Gastrocnemius medialis (tissue), 4 donors: ENCODE measurements around the gene FOXC2. TPM values are rescaled to one million over a fixed set of nuclear protein-coding genes. Genes with fewer than 3 reads are reported as not detected.

ENCODE experiments used
- ATAC-seq, 2 donors: fragments of 150-250 bp; one replicate each; pipeline ENCODE4 v1.9.1; 2016
- DNase-seq, 2 donors: peaks; one replicate each; pipeline ENCODE4 v3.0.0-alpha.2; 2019
- H3K27ac ChIP-seq, 4 donors: fragments of 200-600 bp; sonication (generic); 1 replicate in 1 of 4; 2 replicates in 3 of 4; pipeline ENCODE4 v1.5.1; 2016 to 2018; ENCODE audit warnings: mild to moderate bottlenecking in 2 of 4, moderate library complexity in 1 of 4
- H3K27me3 ChIP-seq, 3 donors: fragments of 200-600 bp; sonication (generic) in 2 of 3; 1 replicate in 1 of 3; 2 replicates in 2 of 3; pipeline versions ENCODE4 v1.5.1 to v1.6.0; 2016 to 2019; ENCODE audit warnings: mild to moderate bottlenecking in 1 of 3, moderate library complexity in 1 of 3
- H3K36me3 ChIP-seq, 2 donors: fragments of 200-600 bp; sonication (generic) in 1 of 2; one replicate each; pipeline ENCODE4 v1.5.1; 2017 to 2018
- H3K4me1 ChIP-seq, 2 donors: fragments of 200-600 bp; sonication (generic) in 1 of 2; one replicate each; pipeline ENCODE4 v1.5.1; 2016 to 2017; ENCODE audit warnings: mild to moderate bottlenecking in 2 of 2
- H3K4me3 ChIP-seq, 4 donors: fragments of 200-600 bp; sonication (generic) in 3 of 4; 1 replicate in 1 of 4; 2 replicates in 3 of 4; pipeline ENCODE4 v1.5.1; 2016 to 2019; ENCODE audit warnings: mild to moderate bottlenecking in 2 of 4
- H3K9me3 ChIP-seq, 3 donors: fragments of 200-600 bp; sonication (generic) in 2 of 3; 1 replicate in 1 of 3; 2 replicates in 2 of 3; pipeline ENCODE4 v1.5.1; 2016 to 2019
- CTCF ChIP-seq, 5 experiments: fragments of 450-650 bp in 3 of 5; fragments of 200-600 bp in 2 of 5; sonication (generic) in 2 of 5; IDR thresholded peaks in 4 of 5; conservative IDR thresholded peaks in 1 of 5; 1 replicate in 4 of 5; 2 replicates in 1 of 5; pipeline ENCODE4 v1.5.1; 2016 to 2019; ENCODE audit warnings: antibody characterized with exemption in 5 of 5, mild to moderate bottlenecking in 3 of 5, moderate library complexity in 3 of 5
- POLR2A ChIP-seq, 2 donors: fragments of 450-650 bp; IDR thresholded peaks; one replicate each; pipeline ENCODE4 v1.6.1; 2017; ENCODE audit warnings: antibody characterized with exemption in 2 of 2, mild to moderate bottlenecking in 2 of 2, moderate library complexity in 2 of 2
- in situ Hi-C, 4 donors: fragments of 200-750 bp; cut with MboI; loops; one replicate each; pipeline versions ENCODE4 v1.15.0 to v1.8.0; 2017; ENCODE audit warnings: low sequenced_read_pairs in 4 of 4
- intact Hi-C: fragments of 100-400 bp; cut with DNase I; formaldehyde crosslinking; loops from one replicate; pipeline ENCODE4 v1.15.1; 2023; ENCODE audit warnings: low total_unique reads
- total RNA-seq, 4 donors: library from RNA; depleted of rRNA; stranded (reverse); fragments of >200 nt; gene quantifications; one replicate each; pipeline versions ENCODE4 v1.1.0 to v1.2.3, GENCODE V29; 2016

The FOXC2 gene
- total RNA-seq, 4 donors from 2014 or later = 0.17 to 1.0 (median 0.29) TPM

DNA sequence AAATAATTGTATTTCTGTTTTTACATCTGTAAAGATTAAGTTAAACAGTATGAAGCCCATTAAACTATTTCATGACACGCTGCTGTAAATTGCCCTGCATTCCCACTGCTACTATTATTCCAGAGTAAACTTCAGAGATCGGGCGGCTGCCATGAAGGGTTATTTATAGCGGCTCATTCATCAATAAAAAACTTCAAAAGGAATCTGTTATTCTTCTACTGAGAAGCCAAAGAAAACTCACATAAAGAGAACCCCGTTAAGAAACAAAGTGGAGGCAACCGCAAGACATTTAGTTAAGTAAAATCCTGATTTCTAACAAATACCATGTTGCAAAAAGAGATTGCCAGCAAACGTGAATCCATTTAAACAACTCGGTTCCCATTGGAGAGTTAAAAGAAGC lies 28.1 kb downstream of the FOXC2 start:
- H3K4me3 ChIP-seq = no peak overlapping the region
- intact Hi-C loops = no loop called here
- H3K4me1 ChIP-seq = peaks cover 0 to 4% of the 10 kb centered on the region in 2 donors
- H3K27me3 ChIP-seq = peaks cover 14 to 41% (median 36%) of the 10 kb centered on the region in 3 donors
- TF ChIP-seq POLR2A (IDR thresholded peaks at IDR 0.05) = no peak
- no peak for TF ChIP-seq CTCF (IDR thresholded peaks at IDR 0.05 in 4 of 5, conservative IDR thresholded peaks at IDR 0.05 in 1 of 5)
- ATAC-seq = no peak
- H3K9me3 ChIP-seq = no peaks in the 10 kb centered on the region
- H3K36me3 ChIP-seq = no peaks in the 10 kb centered on the region
- DNase-seq = no peak
- H3K27ac ChIP-seq = no peak overlapping the region
- in situ Hi-C loops = loop anchor here in 2 of 4 donors (25.0 kb wide), 1 partner anchor 168 kb away; no protein-coding TSS in a partner anchor

GRCh38 chr16:86595983-86596605 lies 29.5 kb downstream of the FOXC2 start:
- Histone ChIP-seq H3K27ac (no peak overlapping the region), H3K27me3 (peaks cover 14 to 41% (median 36%) of the 10 kb centered on the region in 3 donors), H3K4me1 (peaks cover 0 to 4% of the 10 kb centered on the region in 2 donors), H3K36me3 (no peaks in the 10 kb centered on the region), H3K9me3 (no peaks in the 10 kb centered on the region), H3K4me3 (no peak overlapping the region)
- intact Hi-C loops (no loop called here), in situ Hi-C loops (loop anchor here in 2 of 4 donors (25.0 kb wide), 1 partner anchor 166 kb away; no protein-coding TSS in a partner anchor)
- ATAC-seq (no peak), DNase-seq (no peak)
- TF ChIP-seq CTCF (IDR thresholded peaks at IDR 0.05 in 4 of 5, conservative IDR thresholded peaks at IDR 0.05 in 1 of 5) (no peak), POLR2A (IDR thresholded peaks at IDR 0.05) (no peak)

GRCh38 chr16:86597126-86597879 lies 30.7 kb downstream of the FOXC2 start:
- peaks cover 14 to 35% (median 31%) of the 10 kb centered on the region in 3 donors for H3K27me3 ChIP-seq
- H3K4me1 ChIP-seq = peaks cover 0 to 4% of the 10 kb centered on the region in 2 donors
- intact Hi-C loops = no loop called here
- H3K36me3 ChIP-seq = no peaks in the 10 kb centered on the region
- DNase-seq = no peak
- H3K9me3 ChIP-seq = no peaks in the 10 kb centered on the region
- H3K27ac ChIP-seq = no peak overlapping the region
- no peak overlapping the region for H3K4me3 ChIP-seq
- in situ Hi-C loops = loop anchor here in 2 of 4 donors (25.0 kb wide), 1 partner anchor 165 kb away; no protein-coding TSS in a partner anchor
- TF ChIP-seq CTCF (IDR thresholded peaks at IDR 0.05 in 4 of 5, conservative IDR thresholded peaks at IDR 0.05 in 1 of 5) = no peak
- TF ChIP-seq POLR2A (IDR thresholded peaks at IDR 0.05) = no peak
- ATAC-seq = no peak

- TF ChIP-seq CTCF (IDR thresholded peaks at IDR 0.05 in 4 of 5, conservative IDR thresholded peaks at IDR 0.05 in 1 of 5) (no peak), POLR2A (IDR thresholded peaks at IDR 0.05) (no peak)
- H3K27me3 ChIP-seq = peaks cover 7 to 29% (median 24%) of the 10 kb centered on the region in 3 donors
- no peaks in the 10 kb centered on the region for H3K9me3 ChIP-seq
- ATAC-seq (no peak), DNase-seq (no peak)
- peaks cover 0 to 4% of the 10 kb centered on the region in 2 donors for H3K4me1 ChIP-seq
- H3K36me3 ChIP-seq = no peaks in the 10 kb centered on the region
- H3K27ac ChIP-seq = no peak overlapping the region
- intact Hi-C loops = no loop called here
- no peak overlapping the region for H3K4me3 ChIP-seq
- in situ Hi-C loops = loop anchor here in 2 of 4 donors (25.0 kb wide), 1 partner anchor 164 kb away; no protein-coding TSS in a partner anchor
Measured at GRCh38 chr16:86597880-86598606, 31.4 kb downstream of the FOXC2 start.
